ENCODE data around the gene PHF12.

PHF12 gene

GRCh38 chr17:28975646-28976045 lies 24.3 kb upstream of the PHF12 start:
- no peak for DNase-seq (ENCODE audit: low read depth in 3 of 3)

- no peak for DNase-seq (ENCODE audit: low read depth in 3 of 3)
These were observed 23.7 kb upstream of the PHF12 start for GRCh38 chr17:28975031-28975430.

- no peak for DNase-seq (ENCODE audit: low read depth in 3 of 3)
These were observed 23.1 kb upstream of the PHF12 start for GRCh38 chr17:28974451-28974850.

GRCh38 chr17:28973425-28973824 lies 22.1 kb upstream of the PHF12 start:
- DNase-seq (ENCODE audit: low read depth in 3 of 3), result no peak

GRCh38 chr17:28972437-28972836 lies 21.1 kb upstream of the PHF12 start:
- no peak for DNase-seq (ENCODE audit: low read depth in 3 of 3)

- DNase-seq (ENCODE audit: low read depth in 3 of 3), result no peak
These were observed 19.6 kb upstream of the PHF12 start for GRCh38 chr17:28970879-28971278.

- no peak for DNase-seq (ENCODE audit: low read depth in 3 of 3)
These were observed 18.5 kb upstream of the PHF12 start for GRCh38 chr17:28969706-28970393.

GRCh38 chr17:28968914-28969295 lies 17.6 kb upstream of the PHF12 start:
- DNase-seq (ENCODE audit: low read depth in 3 of 3), result no peak

- no peak for DNase-seq (ENCODE audit: low read depth in 3 of 3)
These were observed 17.1 kb upstream of the PHF12 start for GRCh38 chr17:28968231-28968913.

- no peak for DNase-seq (ENCODE audit: low read depth in 3 of 3)
These were observed 16.2 kb upstream of the PHF12 start for GRCh38 chr17:28967221-28968135.

GRCh38 chr17:28963841-28964240 lies 12.5 kb upstream of the PHF12 start:
- DNase-seq (ENCODE audit: low read depth in 3 of 3), result no peak

GRCh38 chr17:28963055-28963611 lies 11.8 kb upstream of the PHF12 start:
- no peak for DNase-seq (ENCODE audit: low read depth in 3 of 3)

GRCh38 chr17:28961391-28961790 lies 10.1 kb upstream of the PHF12 start:
- no peak for DNase-seq (ENCODE audit: low read depth in 3 of 3)

- no peak for DNase-seq (ENCODE audit: low read depth in 3 of 3)
These were observed 9.1 kb upstream of the PHF12 start for GRCh38 chr17:28960256-28961061.

- no peak for DNase-seq (ENCODE audit: low read depth in 3 of 3)
These were observed 8.2 kb upstream of the PHF12 start for GRCh38 chr17:28959471-28959871.

GRCh38 chr17:28958820-28959455 lies 7.6 kb upstream of the PHF12 start:
- no peak for DNase-seq (ENCODE audit: low read depth in 3 of 3)

- no peak for DNase-seq (ENCODE audit: low read depth in 3 of 3)
These were observed 6.7 kb upstream of the PHF12 start for GRCh38 chr17:28957992-28958355.

GRCh38 chr17:28957277-28957991 lies 6.1 kb upstream of the PHF12 start:
- DNase-seq (ENCODE audit: low read depth in 3 of 3), result no peak

GRCh38 chr17:28956861-28957260 lies 5.5 kb upstream of the PHF12 start:
- no peak for DNase-seq (ENCODE audit: low read depth in 3 of 3)

- no peak for DNase-seq (ENCODE audit: low read depth in 3 of 3)
These were observed 4.8 kb upstream of the PHF12 start for GRCh38 chr17:28956112-28956511.

Measured in stimulated activated CD4-positive, alpha-beta T cell treated with anti-CD3 and anti-CD28 coated beads, TNF-alpha, amount 100 ng/mL, for 24 hours (primary cell).